GM18498 (cell line): ENCODE results near the gene EGFL6.
"Not testable (repeated sequence)": the region's sequence is repeated elsewhere in the genome, so short reads cannot be mapped to it uniquely, and the experiment has no call there.

Experiments used
- ATAC-seq: cut with Tn5 transposase; IDR thresholded peaks from one replicate; pipeline ENCODE4 v1.9.1; 2021; ENCODE audit warnings: mild to moderate bottlenecking, moderate library complexity; ENCODE audit not compliant: unreplicated experiment

The EGFL6 gene

DNA sequence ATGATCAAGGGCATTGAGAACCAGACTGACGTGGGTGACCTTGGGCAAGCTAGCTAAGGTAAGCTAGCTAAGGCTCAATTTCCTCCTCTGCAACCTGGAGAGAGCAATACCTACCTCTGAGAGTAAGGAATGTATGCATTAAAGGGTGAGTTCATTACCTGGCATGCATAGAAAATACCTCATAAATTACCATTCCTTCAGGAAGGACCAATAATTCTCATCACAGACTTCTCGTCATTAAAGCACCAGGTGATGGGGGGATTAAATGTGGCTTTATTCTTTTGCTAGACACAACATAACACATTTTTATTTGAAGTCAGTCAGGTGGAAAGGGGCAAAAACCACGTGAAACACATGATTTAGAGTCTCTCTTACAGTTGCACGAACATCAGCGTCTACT is 21.5 kb downstream of the EGFL6 start:
- ATAC-seq = no peak

DNA sequence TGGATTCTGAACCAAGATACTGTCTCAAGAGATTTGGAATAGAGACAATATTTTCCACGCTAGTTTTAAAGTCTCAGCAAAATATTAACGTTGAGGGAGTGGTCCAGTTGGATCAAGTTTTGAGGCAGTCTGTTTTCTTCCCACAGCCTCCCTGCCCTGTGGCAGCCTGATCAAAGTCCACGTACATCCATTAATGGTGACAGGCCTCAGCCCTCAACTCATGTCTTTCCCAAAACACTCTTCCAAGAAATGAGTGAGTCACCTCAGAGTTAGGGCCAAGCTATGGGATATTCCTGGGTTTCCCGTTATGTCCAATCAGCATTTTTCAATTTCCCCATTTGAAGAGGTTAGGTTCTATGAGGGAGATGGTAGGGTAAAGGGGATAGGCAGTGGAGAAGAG is 28.5 kb downstream of the EGFL6 start:
- ATAC-seq = no peak

DNA sequence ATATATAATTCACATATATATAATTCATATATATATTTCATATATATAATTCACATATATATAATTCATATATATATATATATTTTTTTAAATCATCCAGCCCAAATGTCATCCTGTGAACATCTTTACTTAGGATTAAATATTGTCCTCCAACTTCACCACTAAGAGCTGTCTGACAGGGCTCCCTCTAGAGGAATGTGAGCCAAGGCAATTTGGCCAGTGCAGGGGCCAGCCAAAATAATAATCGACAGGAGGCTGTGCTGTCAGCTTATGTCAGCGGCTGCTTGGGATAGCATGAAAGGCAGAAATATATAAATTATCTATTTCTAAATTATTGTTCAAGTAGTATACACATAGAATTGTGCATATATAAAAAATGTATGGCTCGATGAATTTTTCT is 29.5 kb downstream of the EGFL6 start:
- ATAC-seq = no peak

DNA sequence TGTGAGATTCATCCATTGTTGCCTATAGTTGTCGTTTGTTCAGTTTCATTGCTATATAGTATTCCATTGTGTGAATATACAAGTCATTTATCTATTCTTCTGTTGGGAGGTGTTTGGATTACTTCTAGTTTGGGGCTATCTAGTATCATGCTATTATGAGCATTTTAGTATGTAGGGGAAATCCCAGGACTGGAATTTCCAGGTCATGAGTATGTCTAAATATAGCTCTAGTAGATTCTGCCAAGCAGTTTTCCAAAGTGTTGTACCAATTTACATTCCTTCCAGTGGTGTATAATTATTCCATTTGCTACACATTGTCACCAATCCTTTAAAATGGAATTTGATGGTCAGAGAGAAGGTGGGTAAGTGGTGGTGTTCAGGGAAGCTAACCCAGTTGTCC is 30.1 kb downstream of the EGFL6 start:
- ATAC-seq = no peak

DNA sequence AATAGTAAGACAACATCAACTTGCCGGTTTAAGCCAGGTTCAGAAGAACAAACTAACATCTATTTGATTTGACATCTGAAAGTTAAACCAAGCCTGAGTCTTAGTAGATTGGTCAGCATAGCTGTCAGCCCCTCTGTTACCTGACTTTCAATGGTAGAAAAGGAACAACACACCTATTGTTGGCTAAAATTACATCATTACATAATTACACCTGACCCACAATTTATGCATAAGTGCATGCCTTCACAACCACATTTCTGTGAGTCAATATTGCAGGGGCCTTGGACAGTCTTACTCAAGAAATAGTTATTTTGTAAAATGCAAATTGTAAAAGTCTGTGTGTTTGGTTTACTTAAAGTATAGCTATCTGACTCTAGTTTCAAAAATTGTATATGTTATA is 36.2 kb downstream of the EGFL6 start:
- no peak for ATAC-seq

DNA sequence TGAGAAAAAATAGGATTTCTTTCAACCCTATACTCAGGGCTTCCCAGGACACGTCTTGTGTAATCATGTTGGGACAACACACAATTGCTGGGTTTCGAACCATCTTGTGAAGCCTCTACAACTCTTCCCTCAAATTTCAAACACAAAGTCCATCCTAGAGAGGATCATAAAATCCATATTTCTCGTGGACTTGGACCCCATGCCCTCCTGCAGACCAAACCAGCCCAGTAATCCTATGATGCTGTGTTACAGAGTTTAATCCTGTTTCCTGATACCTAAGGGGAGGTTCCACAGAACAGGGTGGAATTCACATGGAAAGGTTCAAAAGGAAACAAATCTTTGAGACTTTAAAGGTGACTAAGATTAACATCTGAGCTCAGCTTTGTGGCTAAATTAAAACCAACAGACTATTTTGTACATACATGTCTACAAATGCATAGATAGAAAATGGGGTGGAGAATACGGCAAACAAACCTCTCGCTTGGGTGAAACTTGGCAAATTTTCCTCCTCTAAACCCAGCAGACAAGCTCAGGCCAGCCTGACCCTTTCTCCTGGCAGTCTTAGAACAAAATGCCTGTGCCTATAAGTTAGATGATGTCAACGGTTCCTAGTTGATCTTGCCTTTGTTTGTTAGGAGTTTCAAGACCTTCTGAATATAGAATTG is 38.1 kb downstream of the EGFL6 start:
- no peak for ATAC-seq

DNA sequence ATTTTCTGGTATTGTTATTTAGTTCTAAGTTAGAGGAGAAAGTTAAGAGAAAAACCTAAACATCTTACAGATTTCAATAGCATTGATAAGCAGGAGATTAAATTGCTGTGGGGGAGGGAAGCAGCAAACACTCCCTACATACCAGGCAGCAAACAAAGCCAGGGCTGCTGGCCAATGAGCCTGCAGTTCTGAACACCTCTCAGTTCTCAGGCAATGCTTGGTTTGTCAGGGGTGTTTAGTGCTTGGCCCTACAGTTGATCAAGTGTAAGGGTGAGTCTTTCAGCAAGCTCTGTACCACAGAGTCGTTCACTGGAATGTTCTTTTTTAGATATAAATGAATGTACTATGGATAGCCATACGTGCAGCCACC is 38.6 kb downstream of the EGFL6 start:
- ATAC-seq = no peak

DNA sequence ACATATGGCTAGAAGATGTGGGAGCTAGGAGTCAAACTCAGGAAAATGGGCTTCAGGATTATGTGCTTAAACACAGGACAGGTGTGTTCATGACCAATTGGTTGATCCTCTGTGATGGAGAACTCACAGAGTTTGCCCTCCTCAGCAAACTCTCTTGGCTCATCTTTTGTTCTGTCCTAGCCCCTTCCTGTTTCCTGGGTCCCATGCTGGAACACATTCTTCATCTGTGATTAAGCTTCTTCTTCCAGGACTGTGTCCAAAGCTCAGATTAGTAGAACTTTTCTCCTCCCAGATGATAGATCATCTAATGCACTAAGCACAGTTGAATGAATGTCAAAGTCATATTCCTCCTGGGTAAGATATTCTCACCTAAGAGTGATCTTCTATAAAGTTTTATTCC is 44.8 kb downstream of the EGFL6 start:
- no peak for ATAC-seq

DNA sequence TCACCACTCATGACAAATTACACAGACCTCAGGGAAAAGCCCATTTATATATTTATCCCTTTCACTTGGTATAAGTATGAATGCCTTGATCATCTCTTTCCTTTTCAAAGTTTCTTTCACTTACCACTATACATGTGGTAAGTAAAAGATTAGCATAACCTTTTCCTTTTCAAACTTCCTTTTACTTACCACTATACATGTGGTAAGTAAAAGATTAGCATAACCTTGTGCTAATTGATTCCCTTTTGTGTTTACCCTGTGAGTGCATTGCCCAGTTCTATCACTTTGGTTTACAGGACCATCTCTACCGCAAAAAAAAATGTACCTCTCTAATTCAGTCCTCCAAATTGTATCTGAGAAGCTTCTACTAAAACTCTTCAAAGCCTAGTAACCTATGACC is 50.8 kb downstream of the EGFL6 start:
- ATAC-seq = no peak

DNA sequence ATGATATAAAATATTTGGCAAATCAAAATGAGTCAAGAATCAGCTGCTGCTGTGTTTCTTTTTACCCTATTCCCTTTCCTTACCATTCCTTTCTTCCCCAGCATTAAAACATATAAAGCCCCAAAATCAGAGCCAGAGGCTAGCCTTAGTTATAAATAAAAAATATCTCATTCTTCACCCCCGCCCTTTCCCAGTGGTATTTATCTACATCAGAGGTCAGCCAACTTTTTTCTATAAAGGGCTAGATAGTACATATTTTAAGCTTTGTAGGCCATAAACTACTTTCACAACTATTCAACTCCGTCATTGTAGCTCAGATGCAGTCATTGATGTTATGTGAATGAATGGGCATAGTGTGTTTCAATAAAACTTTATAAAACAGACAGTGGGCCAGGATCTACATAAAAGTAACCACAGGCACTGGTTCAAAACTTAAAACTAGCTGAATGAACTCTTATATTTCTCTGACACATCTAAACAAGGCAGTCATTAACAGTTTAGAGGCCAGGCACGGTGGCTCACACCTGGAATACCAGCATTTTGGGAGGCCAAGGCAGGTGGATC is 53.1 kb downstream of the EGFL6 start:
- no peak for ATAC-seq

DNA sequence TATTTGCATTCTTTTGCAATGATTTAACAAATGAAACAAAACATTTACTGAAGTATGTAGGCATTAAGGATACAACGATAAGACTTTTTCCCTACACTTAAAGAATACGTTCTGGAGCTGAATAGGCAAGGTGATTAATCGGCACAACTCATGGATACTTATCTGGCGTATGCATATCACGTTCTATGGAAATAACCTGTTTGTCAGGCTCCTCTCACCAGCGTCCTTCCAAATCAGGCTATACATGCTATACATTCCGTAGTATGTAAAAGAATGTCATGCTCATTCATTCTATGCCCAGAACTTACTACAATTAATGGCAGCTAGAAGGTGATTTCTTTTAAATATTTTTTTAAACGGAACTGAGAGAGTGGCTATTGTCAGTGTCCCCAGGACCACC is 57.9 kb downstream of the EGFL6 start:
- no peak for ATAC-seq

DNA sequence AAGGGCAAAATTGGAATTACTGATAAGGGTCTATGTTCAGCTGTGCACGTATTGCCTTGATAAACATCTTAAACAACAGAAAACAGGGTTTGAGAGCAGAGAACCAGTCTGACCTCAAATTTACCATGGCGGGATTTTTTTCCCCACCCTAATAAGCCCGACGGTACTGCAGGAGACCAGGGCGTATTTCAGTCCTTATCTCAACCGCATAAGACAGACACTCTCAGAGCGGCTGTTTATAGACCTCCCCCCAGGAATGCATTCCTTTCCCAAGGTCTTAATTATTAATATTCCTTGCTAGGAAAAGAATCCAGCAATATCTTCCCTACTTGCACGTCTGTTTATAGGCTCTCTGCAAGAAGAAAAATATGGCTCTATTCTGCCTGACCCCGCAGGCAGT is 67.8 kb downstream of the EGFL6 start:
- ATAC-seq = not testable (repeated sequence)

DNA sequence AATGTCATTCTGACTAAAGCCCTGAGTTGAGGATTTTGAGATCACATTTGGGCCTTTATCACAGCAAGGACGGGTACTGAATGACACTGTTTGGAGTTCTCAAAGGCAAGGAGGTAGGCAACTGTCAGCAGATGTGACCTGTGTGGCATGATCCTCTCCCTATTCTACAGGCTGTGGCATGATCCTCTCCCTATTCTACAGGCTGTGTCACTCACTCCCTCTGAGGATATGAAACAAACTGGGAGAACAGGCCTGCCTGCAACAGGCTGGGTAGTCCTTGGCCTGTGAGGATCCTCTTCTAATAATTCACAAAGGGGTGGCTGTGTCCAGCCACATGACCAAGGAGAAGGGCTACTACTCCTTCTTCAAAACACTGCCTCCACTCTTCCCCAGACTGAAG is 68.6 kb downstream of the EGFL6 start:
- ATAC-seq = no peak

DNA sequence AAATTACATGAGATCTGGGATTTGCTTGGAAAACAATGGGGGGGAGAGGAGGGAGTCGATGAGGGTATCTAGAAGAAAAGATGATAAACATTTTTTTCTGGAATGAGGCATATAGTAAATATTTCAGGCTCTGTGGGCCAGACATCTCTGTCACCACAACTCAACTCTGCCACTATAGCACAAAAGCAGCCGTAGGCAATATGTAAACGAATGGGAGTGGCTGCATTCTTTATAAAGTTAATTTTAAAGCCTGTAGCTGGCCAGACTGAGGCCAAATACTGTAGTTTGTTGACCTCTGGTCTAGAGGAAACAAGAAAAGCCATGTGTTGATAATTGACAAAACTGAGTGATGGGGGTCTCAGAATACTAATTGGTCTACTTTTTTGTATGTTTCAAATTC is 69.4 kb downstream of the EGFL6 start:
- no peak for ATAC-seq

DNA sequence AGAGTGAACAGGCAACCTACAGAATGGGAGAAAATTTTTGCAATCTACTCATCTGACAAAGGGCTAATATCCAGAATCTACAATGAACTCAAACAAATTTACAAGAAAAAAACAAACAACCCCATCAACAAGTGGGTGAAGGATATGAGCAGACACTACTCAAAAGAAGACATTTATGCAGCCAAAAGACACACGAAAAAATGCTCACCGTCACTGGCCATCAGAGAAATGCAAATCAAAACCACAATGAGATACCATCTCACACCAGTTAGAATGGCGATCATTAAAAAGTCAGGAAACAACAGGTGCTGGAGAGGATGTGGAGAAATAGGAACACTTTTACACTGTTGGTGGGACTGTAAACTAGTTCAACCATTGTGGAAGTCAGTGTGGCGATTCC is 72.3 kb downstream of the EGFL6 start:
- ATAC-seq = not testable (repeated sequence)

DNA sequence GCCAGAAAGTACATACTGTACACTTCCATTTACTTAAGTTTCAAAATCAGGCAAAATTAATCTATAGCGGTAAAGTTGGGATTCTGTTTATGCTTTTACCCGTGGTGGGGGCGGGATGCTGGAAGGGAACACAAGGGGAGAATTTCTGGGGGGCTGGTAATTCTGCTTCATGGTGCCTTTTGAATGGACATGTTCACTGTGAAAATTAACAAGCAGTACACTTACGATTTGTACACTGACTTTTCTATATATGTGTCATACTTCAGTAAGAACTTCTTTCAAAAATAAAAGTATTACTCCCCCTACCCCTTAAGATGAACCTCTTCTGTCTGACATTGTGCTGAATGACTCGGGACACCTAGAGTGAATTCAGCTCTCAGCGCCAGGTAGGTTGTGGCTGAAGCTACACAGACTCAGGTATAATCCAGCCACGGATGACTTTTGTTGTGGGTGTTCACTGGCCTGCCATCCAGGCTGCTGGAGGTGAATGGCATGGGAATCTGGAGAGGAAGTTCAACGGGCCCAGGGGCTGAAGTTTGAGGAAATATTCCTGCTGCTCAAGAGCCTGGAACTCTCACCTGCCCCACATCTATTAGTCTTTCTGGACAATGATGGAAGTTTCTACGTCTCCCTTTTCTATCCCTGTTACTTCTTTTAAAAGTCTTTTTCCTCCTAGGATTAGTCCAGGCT is 76.2 kb downstream of the EGFL6 start:
- no peak for ATAC-seq

DNA sequence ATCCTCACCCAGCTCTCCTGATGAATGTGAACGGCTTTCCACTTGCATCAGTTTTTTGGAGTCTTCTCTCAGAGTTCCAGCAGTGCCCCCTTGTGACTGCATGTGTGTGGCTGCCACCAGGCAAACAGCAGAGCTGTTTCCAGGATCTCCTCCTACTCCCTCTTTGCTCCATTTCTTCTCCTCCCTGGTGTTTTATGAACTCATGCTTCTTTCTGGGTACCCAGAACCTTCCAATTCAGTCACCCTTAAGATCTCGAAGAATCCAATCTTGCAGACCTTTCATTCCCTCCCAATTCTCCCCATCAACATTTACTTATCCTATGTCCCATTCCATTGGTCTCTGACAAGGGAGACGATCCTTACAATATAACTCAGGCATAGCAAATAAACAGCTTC is 76.8 kb downstream of the EGFL6 start:
- no peak for ATAC-seq

DNA sequence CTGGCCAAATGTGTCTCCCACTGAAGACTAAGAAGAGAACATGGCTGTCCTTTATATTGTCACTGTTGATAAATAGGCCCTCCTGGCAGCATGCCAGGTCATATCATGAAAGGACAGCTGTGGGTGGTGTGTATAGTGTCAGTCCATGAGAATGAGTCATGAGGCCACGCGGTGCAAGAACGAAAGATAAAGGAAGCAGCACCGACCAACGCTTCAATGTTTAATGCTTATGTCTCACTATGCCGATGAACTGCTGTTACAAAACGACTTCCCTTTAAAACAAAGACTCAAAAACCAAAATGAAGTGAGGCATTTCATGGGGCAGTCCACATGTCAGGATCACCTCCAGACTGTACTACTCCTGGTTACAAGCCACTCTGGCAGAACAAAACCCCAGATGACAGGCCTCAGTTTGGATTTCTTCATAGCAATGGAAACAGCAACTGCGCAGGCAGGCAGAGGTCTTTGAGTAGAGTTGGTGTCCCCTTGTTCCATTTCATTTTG is 78.4 kb downstream of the EGFL6 start:
- ATAC-seq = no peak

DNA sequence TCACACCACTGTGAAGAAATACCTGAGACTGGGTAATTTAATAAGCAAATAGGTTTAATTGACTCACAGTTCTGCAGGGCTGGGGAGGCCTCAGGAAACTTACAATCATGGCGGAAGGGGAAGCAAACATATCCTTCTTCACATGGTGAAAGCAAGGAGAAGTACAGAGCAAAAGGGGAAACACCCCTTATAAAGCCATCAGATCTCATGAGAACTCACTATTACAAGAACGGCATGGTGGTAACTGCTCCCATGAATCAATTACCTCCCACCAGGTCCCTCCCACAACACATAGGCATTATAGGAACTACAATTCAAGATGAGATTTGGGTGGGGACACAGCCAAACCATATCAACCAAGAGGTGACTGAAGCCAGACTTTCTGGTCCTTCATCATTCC is 78.9 kb downstream of the EGFL6 start:
- ATAC-seq = not testable (repeated sequence)

DNA sequence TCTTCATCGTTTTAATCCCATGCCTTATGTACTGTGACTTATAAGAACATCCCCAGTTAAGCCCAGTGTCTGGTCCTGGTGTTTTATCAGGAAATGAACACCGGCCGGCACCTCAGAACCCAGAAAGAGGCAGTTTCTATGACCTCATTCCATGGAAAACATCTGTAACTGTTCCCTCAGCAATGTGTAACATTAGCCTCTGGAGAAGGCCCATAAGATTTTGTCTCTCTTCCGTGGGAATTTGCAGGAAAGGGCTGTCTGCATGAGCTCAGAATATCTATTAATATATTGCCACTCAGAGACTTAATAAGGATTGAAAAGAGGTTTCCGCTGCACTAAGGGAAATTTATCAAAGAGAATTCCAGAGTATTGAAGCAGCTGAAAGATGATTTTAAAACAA is 80.4 kb downstream of the EGFL6 start:
- no peak for ATAC-seq

DNA sequence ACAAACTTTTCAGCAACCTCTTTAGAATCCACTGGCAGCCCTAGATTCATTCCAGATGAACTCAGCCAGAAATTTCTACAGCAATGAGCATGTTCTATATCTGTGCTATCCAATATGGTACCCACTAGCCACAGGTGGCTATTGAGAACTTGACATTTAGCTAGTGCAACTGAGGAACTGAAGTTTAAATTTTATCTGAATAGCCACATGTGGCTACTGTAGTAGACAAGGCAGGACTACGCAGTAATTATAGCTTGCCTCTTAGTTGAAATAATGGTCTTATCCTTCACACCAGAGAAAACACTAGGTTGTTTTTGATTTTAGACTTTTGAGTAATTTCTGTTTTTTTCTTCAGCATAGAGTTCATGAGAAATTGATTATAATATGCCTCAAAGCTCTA is 80.9 kb downstream of the EGFL6 start:
- no peak for ATAC-seq

DNA sequence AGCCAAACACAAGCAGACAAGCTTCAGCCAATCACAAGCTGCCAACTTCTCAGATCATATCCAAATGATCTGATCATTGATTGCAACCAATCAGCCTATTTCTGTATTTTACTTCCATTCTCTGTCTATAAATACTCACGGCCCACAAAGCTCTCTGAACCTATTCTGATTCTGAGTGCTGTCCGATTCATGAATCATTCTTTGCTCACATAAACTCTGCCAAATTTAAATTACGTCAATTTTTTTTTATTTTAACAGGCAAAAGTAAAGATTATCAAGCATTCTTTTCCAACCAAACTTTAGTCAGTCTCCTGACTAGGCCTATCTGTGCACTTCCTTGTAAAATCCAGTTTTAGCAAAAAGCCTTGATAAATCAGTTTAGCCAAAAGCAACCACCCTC is 81.7 kb downstream of the EGFL6 start:
- no peak for ATAC-seq
